GM21526 (cell line): ENCODE measurements around the gene ITPA.
"Not testable (repeated sequence)": the region's sequence is repeated elsewhere in the genome, so short reads cannot be mapped to it uniquely, and the experiment has no call there.

Experiments
- ATAC-seq: cut with Tn5 transposase; IDR thresholded peaks from one replicate; pipeline ENCODE4 v1.9.1; 2021; ENCODE audit warnings: moderate library complexity; ENCODE audit not compliant: unreplicated experiment, low FRiP score

The ITPA gene

GRCh38 chr20:3172933-3173609 lies 36.2 kb upstream of the ITPA start, which contains the start of gene LZTS3:
TSS of gene LZTS3 (minus strand) at chr20:3173549. CDS start at chr20:3167163, 6,386 bp downstream.
- ATAC-seq, result peak; percentile 33

- ATAC-seq, result peak; percentile 82
These were observed 35.5 kb upstream of the ITPA start for GRCh38 chr20:3173610-3174441.

GRCh38 chr20:3174442-3175261 lies 34.6 kb upstream of the ITPA start:
- ATAC-seq, result no peak

- ATAC-seq, result no peak
These were observed 34.0 kb upstream of the ITPA start for GRCh38 chr20:3175270-3175669.

GRCh38 chr20:3177746-3178485 lies 31.4 kb upstream of the ITPA start:
- ATAC-seq, result no peak

- ATAC-seq, result no peak
These were observed 29.0 kb upstream of the ITPA start for GRCh38 chr20:3180319-3180718.

- ATAC-seq, result no peak
These were observed 28.0 kb upstream of the ITPA start for GRCh38 chr20:3181270-3181669.

GRCh38 chr20:3182429-3182828 lies 26.9 kb upstream of the ITPA start:
- not testable (repeated sequence) for ATAC-seq

- no peak for ATAC-seq
These were observed 25.2 kb upstream of the ITPA start for GRCh38 chr20:3183896-3184612.

GRCh38 chr20:3187861-3188260 lies 21.4 kb upstream of the ITPA start:
- not testable (repeated sequence) for ATAC-seq

- ATAC-seq, result no peak
These were observed 20.4 kb upstream of the ITPA start for GRCh38 chr20:3188823-3189413.

- ATAC-seq, result no peak
These were observed 19.7 kb upstream of the ITPA start for GRCh38 chr20:3189561-3190131.

GRCh38 chr20:3190681-3191111 lies 18.6 kb upstream of the ITPA start:
- no peak for ATAC-seq

GRCh38 chr20:3192226-3193015 lies 16.9 kb upstream of the ITPA start:
- ATAC-seq, result no peak

- ATAC-seq, result no peak
These were observed 15.3 kb upstream of the ITPA start for GRCh38 chr20:3193806-3194616.

GRCh38 chr20:3194617-3195280 lies 14.5 kb upstream of the ITPA start:
- no peak for ATAC-seq
